GM12892 (cell line): ENCODE data around the gene PACS2.

Source experiments
- POLR2A ChIP-seq: IDR thresholded peaks from 2 replicates; pipeline ENCODE4 v1.6.1; 2011; ENCODE audit warnings: low read depth, low read length, control low read depth
- POLR2AphosphoS5 ChIP-seq: IDR thresholded peaks from 2 replicates; pipeline ENCODE4 v1.6.1; 2011; ENCODE audit warnings: low read depth, low read length, control low read depth
- TAF1 ChIP-seq: IDR thresholded peaks from 2 replicates; pipeline ENCODE4 v1.6.1; 2011; ENCODE audit warnings: low read depth, mild to moderate bottlenecking, control low read depth, low read length, borderline replicate concordance

DNA sequence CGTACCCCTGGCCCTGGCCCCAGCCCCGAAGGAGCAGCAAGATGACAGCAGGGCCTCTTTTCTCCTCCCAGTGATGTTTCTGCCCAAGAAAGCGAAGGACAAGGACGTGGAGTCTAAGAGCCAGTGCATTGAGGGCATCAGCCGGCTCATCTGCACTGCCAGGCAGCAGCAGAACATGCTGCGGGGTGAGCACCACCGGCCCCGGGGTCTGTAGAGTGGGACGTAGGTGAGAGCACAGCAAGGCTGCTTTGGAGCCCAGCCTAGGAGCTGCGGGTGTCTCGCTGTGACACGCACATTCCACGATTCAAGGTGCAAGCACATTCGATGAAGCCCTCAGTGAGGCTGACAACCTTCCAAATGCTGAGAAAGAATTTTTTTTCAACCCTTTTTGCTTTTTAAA, 78.6 kb downstream of the PACS2 start:
- TF ChIP-seq POLR2A (no peak), POLR2AphosphoS5 (no peak), TAF1 (no peak)
